Bronchial epithelial cell (primary cell): Measurements from ENCODE around the gene IL36G. TPM values are rescaled to one million over a fixed set of nuclear protein-coding genes. Genes with fewer than 3 reads are reported as not detected.
"Not testable (repeated sequence)": the region's sequence is repeated elsewhere in the genome, so short reads cannot be mapped to it uniquely, and the experiment has no call there.

Source experiments
- DNase-seq: peaks from one replicate; pipeline ENCODE4 v3.0.0-alpha.2; 2010; ENCODE audit warnings: low read depth
- FAIRE-seq: peaks from 2 replicates; lab custom pipeline; 2011; peaks lifted over from hg19 to GRCh38; lab: Jason Lieb, UNC
- H3K27me3 ChIP-seq: 2 replicates; pipeline ENCODE4 v1.5.1; 2011; ENCODE audit warnings: low read length; ENCODE audit not compliant: control insufficient read depth, insufficient read depth
- H3K36me3 ChIP-seq: 2 replicates; pipeline ENCODE4 v1.5.1; 2011; ENCODE audit warnings: low read length; ENCODE audit not compliant: control insufficient read depth, insufficient read depth
- H3K4me3 ChIP-seq: 2 replicates; pipeline ENCODE4 v1.5.1; 2011; ENCODE audit warnings: mild to moderate bottlenecking, low read depth, low read length, control low read depth
- total RNA-seq: library from RNA; depleted of rRNA; stranded (reverse); fragments of >200 nt; gene quantifications from 2 replicates; pipeline ENCODE4 v1.2.1, GENCODE V29; 2014
- TF ChIP-seq, protein P1 (sequence below): IDR thresholded peaks from 2 replicates; pipeline ENCODE4 v1.5.1; 2011; ENCODE audit warnings: mild to moderate bottlenecking, moderate library complexity, low read length, control low read depth, inconsistent platforms; ENCODE audit not compliant: insufficient read depth, severe bottlenecking

Gene IL36G
- 0.51 TPM in 1 of 2 replicates, not detected in the other for total RNA-seq

DNA sequence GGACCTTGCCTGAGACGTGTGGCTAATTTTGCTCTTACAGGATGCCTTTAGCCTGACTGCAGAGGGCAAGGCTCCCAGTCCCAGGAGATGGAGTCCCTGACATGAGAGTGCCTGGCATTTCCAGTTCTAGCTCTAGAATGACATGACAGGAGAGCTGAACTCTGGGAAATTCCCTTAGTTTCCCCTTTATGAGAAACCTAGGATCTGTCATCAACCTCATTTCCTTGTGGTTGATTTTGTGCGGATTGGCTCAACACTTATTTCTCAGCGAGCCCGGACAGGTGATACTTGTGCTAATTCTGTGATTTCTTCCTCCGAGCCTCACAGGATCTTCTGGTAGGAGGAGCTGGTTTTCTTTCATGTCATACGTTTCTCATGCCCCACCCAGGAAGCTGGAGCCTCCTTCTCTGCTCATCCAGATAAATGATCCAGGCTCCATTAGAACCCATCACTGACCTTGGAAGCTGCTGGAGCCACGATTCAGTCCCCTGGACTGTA lies at the start of gene IL36G:
TSS of gene IL36G (plus strand) at position 448 of the 498 bp plus-strand sequence. CDS start 633 bp downstream, outside the sequence.
- FAIRE-seq (no peak), DNase-seq (peak; percentile 85)
- no peaks in the 10 kb centered on the region for H3K36me3 ChIP-seq
- TF ChIP-seq, protein P1, sequence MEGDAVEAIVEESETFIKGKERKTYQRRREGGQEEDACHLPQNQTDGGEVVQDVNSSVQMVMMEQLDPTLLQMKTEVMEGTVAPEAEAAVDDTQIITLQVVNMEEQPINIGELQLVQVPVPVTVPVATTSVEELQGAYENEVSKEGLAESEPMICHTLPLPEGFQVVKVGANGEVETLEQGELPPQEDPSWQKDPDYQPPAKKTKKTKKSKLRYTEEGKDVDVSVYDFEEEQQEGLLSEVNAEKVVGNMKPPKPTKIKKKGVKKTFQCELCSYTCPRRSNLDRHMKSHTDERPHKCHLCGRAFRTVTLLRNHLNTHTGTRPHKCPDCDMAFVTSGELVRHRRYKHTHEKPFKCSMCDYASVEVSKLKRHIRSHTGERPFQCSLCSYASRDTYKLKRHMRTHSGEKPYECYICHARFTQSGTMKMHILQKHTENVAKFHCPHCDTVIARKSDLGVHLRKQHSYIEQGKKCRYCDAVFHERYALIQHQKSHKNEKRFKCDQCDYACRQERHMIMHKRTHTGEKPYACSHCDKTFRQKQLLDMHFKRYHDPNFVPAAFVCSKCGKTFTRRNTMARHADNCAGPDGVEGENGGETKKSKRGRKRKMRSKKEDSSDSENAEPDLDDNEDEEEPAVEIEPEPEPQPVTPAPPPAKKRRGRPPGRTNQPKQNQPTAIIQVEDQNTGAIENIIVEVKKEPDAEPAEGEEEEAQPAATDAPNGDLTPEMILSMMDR, result no peak
- no peaks in the 10 kb centered on the region for H3K27me3 ChIP-seq
- H3K4me3 ChIP-seq, result no peak within 1 kb of the TSS

DNA sequence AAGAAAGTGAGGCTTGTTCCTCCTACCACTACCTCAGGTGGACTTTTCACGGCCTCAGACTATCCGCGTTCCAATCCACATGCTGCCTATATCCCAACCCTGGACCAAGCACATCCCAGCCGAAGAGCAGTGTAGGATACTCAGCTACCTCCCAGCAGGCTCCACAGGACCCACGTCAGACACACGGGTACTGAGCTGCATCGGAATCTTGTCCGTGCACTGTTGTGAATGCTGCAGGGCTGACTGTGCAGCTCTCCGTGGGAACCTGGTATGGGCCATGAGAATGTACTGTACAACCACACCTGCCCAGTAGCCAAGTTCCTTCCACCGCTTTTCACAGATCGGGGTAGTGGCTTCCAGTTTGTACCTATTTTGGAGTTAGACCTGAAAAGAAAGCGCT lies 44.5 kb upstream of the IL36G start:
- no peaks in the 10 kb centered on the region for H3K27me3 ChIP-seq
- FAIRE-seq (no peak), DNase-seq (no peak)
- H3K36me3 ChIP-seq, result no peaks in the 10 kb centered on the region
- TF ChIP-seq, protein P1, result no peak
- no peak overlapping the region for H3K4me3 ChIP-seq

DNA sequence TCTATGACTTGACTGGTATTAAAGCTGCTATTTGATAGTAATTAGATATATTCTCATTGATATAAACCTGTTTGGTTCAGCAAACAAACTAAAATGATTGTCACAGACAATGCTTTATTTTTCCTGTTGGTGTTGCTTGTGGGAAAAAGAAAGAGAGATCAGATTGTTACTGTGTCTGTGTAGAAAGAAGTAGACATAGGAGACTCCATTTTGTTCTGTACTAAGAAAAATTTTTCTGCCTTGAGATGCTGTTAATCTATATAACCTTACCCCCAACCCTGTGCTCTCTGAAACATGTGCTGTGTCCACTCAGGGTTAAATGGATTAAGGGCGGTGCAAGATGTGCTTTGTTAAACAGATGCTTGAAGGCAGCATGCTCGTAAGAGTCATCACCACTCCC lies 43.7 kb upstream of the IL36G start:
- DNase-seq, H3K27me3 ChIP-seq, H3K36me3 ChIP-seq, FAIRE-seq, H3K4me3 ChIP-seq: not testable (repeated sequence)

DNA sequence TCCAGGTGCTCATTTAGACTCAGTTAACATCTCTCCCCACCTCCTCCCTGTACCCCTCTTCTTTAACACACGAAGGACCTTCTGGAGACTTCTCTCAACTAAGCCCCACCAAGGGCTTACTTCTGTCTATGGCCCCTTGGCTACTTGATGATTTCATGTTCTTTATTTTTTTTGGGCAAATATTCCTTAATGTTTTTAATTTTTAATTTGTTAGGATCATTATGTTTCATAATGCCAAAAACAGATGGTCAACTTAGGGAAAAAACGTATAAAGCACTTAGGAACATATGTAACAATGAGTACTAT lies 40.9 kb upstream of the IL36G start:
- no peaks in the 10 kb centered on the region for H3K27me3 ChIP-seq
- DNase-seq, result no peak
- H3K36me3 ChIP-seq, result no peaks in the 10 kb centered on the region
- TF ChIP-seq, protein P1, result no peak
- H3K4me3 ChIP-seq, result no peak overlapping the region
- no peak for FAIRE-seq

DNA sequence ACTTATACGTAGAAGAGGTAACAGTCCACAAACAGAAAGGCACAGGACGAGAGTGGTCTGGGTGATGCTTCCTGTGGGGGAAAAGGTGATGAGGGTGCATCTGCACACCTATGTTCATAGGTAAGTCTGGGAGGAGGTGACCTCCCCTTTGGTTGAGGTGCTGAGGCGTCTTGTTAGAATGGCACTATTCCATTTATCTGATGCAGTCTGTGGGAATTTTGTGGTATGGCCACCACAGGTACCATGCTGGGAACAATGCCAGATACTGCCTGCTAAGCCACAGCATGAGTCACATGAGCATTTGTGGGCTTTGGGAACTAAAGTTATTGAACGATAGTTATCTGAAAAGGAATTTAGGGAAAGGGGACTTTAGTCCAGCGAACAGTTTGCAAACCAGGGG lies 38.9 kb upstream of the IL36G start:
- no peaks in the 10 kb centered on the region for H3K36me3 ChIP-seq
- H3K4me3 ChIP-seq, result no peak overlapping the region
- TF ChIP-seq, protein P1, result no peak
- no peaks in the 10 kb centered on the region for H3K27me3 ChIP-seq
- DNase-seq (peak; percentile 81), FAIRE-seq (no peak)

DNA sequence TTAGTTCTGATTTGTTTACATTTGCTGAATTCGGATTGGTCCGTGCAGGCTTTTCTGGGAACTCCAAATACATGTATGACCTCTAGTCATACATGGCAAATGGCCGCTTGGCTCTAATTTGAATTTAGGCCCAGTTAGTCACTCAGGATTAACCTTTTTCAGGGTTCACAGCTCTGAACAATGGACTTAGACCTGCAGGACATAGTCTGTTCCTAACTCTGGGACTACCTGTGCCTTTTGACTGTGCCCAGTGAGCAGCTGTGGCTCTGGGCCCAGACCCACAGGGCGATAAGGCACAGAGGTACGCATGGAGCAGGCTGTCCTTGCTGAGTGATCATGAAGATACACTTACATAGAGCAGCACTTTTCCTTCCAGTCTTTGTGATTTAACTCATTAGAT lies 38.4 kb upstream of the IL36G start:
- DNase-seq (no peak), FAIRE-seq (no peak)
- H3K4me3 ChIP-seq, result no peak overlapping the region
- no peaks in the 10 kb centered on the region for H3K27me3 ChIP-seq
- H3K36me3 ChIP-seq, result no peaks in the 10 kb centered on the region
- TF ChIP-seq, protein P1, result no peak
